Stomach (tissue), 9 donors: ENCODE results near the gene CLDN7. TPM values are rescaled to one million over a fixed set of nuclear protein-coding genes. Genes with fewer than 3 reads are reported as not detected.

Source experiments
- DNase-seq, 2 donors: peaks; one replicate each; pipeline versions ENCODE4 v3.0.0 to v3.0.0-alpha.2; 2013 to 2019
- H3K27ac ChIP-seq, 5 donors: fragments of 200-600 bp in 4 of 5; sonication (generic) in 4 of 5; one replicate each; pipeline ENCODE4 v1.5.1; 2013 to 2019; ENCODE audit warnings: mild to moderate bottlenecking in 1 of 5, moderate library complexity in 1 of 5
- H3K27me3 ChIP-seq, 3 donors: fragments of 200-600 bp; sonication (generic); one replicate each; pipeline ENCODE4 v1.5.1; 2017 to 2019; ENCODE audit warnings: mixed run types in 1 of 3
- H3K36me3 ChIP-seq, 4 donors: fragments of 200-600 bp; sonication (generic); 1 replicate in 3 of 4; 2 replicates in 1 of 4; pipeline ENCODE4 v1.5.1; 2016 to 2019
- H3K4me1 ChIP-seq, 4 donors: fragments of 200-600 bp; sonication (generic); one replicate each; pipeline ENCODE4 v1.5.1; 2016 to 2019
- H3K4me3 ChIP-seq, 4 donors: fragments of 200-600 bp; sonication (generic) in 3 of 4; one replicate each; pipeline ENCODE4 v1.5.1; 2016 to 2019; ENCODE audit warnings: mild to moderate bottlenecking in 1 of 4
- H3K9me3 ChIP-seq, 4 donors: fragments of 200-600 bp; sonication (generic); one replicate each; pipeline ENCODE4 v1.5.1; 2016 to 2019
- EP300 ChIP-seq: sonication (generic); formaldehyde crosslinking; IDR thresholded peaks from one replicate; pipeline ENCODE4 v1.6.1; 2017; ENCODE audit warnings: antibody characterized with exemption
- POLR2A ChIP-seq, 4 donors: fragments of 450-650 bp; IDR thresholded peaks; one replicate each; pipeline ENCODE4 v1.6.1; 2016; ENCODE audit warnings: antibody characterized with exemption in 4 of 4, control low read depth in 2 of 4, mild to moderate bottlenecking in 1 of 4, moderate library complexity in 1 of 4
- POLR2AphosphoS5 ChIP-seq, 3 donors: sonication (generic); formaldehyde crosslinking; IDR thresholded peaks; one replicate each; pipeline ENCODE4 v1.6.1; 2016; ENCODE audit warnings: antibody characterized with exemption in 3 of 3
- WGBS, 5 donors: extraction: QIAGEN DNeasy Blood & Tissue Kit in 3 of 5; methylation state at CpG; one replicate each; pipeline versions ENCODE4 v1.1.5 to v1.1.7; 2013 to 2018; 5-methylcytosine and 5-hydroxymethylcytosine counted together
- intact Hi-C: fragments of 100-400 bp; cut with DNase I; formaldehyde crosslinking; loops from one replicate; pipeline ENCODE4 v1.15.1; 2023; ENCODE audit warnings: low total_unique reads
- polyA plus RNA-seq, 3 donors: library from polyadenylated mRNA; stranded (reverse); fragments of 200-250 nt; gene quantifications; one replicate each; pipeline ENCODE4 v1.2.3, GENCODE V29; 2013
- total RNA-seq, 5 donors: library from RNA; depleted of rRNA; stranded (reverse); fragments of >200 nt; gene quantifications; one replicate each; pipeline versions ENCODE4 v1.1.0 to v1.2.3, GENCODE V29; 2014 to 2016
- TF ChIP-seq, protein P1 (sequence below), 7 experiments: fragments of 450-650 bp in 4 of 7; fragments of 200-600 bp in 3 of 7; sonication (generic) in 3 of 7; IDR thresholded peaks; one replicate each; pipeline ENCODE4 v1.5.1; 2016 to 2019; ENCODE audit warnings: antibody characterized with exemption in 7 of 7, control low read depth in 2 of 7, mild to moderate bottlenecking in 1 of 7
- donor health status: healthy with polysubstance abuse.
- donor health status: Bipolar disorder and iron deficiency.
- donor health status: healthy.

The CLDN7 gene
- total and polyA plus RNA-seq, 8 donors = 1.8 to 829 (median 13.7) TPM

DNA sequence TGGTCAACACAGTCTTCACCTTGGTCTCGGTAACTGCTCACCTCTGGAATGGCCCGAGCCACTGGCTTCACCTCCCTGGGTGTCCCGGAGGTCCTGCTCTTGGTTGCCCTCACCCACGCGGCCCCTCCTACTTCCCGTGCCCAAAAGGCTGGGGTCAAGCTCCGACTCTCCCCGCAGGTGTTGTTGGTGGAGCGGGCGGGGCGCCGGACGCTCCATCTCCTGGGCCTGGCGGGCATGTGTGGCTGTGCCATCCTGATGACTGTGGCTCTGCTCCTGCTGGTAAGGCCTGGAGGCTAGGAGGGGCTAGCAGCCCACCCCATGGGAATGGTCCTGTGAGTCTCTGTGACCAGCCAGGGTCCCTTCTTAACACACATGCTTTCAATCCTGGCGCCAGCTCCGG is 22.6 kb upstream of the CLDN7 start:
- Histone ChIP-seq H3K9me3 (no peaks in the 10 kb centered on the region), H3K4me3 (no peak overlapping the region), H3K27ac (no peak overlapping the region), H3K27me3 (peaks cover 0 to 56% (median 16%) of the 10 kb centered on the region in 3 donors), H3K4me1 (peaks cover 20 to 43% (median 35%) of the 10 kb centered on the region in 4 donors), H3K36me3 (peaks cover 0 to 21% (median 4%) of the 10 kb centered on the region in 4 donors)
- no peak for TF ChIP-seq POLR2A (IDR thresholded peaks at IDR 0.05)
- intact Hi-C loops = no loop called here
- WGBS, 5 donors = 81 to 93% (median 88%) methylated on average over 4 to 16 of the region's 16 CpGs
- no peak for DNase-seq

DNA sequence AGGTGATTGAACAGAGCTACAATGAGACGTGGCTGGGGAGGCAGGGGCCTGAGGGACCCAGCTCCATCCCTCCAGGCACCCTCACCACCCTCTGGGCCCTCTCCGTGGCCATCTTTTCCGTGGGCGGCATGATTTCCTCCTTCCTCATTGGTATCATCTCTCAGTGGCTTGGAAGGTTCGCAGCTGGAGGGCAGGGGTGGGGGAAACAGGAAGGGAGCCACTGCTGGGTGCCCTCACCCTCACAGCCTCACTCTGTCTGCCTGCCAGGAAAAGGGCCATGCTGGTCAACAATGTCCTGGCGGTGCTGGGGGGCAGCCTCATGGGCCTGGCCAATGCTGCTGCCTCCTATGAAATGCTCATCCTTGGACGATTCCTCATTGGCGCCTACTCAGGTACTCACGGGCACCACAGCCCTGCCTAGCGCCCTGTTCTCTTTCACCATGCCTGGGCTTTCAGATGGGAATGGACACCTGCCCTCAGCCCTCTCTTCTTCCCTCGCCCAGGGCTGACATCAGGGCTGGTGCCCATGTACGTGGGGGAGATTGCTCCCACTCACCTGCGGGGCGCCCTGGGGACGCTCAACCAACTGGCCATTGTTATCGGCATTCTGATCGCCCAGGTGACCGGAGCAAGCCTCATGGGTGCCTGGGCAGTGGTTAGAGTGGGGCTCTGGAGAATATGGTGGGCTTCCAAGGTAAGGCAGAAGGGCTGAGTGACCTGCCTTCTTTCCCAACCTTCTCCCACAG is 21.4 kb upstream of the CLDN7 start:
- intact Hi-C loops = no loop called here
- H3K27ac ChIP-seq = peak overlapping the region in 3 of 5 donors; percentile 37 to 92 (median 83)
- no peaks in the 10 kb centered on the region for H3K9me3 ChIP-seq
- peaks cover 0 to 21% (median 4%) of the 10 kb centered on the region in 4 donors for H3K36me3 ChIP-seq
- H3K27me3 ChIP-seq = peaks cover 0 to 48% (median 16%) of the 10 kb centered on the region in 3 donors
- 79 to 87% (median 85%) methylated on average over 13 to 18 of the region's 18 CpGs for WGBS, 5 donors
- peaks cover 20 to 43% (median 35%) of the 10 kb centered on the region in 4 donors for H3K4me1 ChIP-seq
- DNase-seq = no peak
- TF ChIP-seq, protein P1, sequence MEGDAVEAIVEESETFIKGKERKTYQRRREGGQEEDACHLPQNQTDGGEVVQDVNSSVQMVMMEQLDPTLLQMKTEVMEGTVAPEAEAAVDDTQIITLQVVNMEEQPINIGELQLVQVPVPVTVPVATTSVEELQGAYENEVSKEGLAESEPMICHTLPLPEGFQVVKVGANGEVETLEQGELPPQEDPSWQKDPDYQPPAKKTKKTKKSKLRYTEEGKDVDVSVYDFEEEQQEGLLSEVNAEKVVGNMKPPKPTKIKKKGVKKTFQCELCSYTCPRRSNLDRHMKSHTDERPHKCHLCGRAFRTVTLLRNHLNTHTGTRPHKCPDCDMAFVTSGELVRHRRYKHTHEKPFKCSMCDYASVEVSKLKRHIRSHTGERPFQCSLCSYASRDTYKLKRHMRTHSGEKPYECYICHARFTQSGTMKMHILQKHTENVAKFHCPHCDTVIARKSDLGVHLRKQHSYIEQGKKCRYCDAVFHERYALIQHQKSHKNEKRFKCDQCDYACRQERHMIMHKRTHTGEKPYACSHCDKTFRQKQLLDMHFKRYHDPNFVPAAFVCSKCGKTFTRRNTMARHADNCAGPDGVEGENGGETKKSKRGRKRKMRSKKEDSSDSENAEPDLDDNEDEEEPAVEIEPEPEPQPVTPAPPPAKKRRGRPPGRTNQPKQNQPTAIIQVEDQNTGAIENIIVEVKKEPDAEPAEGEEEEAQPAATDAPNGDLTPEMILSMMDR (IDR thresholded peaks at IDR 0.05) = no peak
- TF ChIP-seq EP300 (no peak), POLR2A (IDR thresholded peaks at IDR 0.05) (no peak), POLR2AphosphoS5 (IDR thresholded peaks at IDR 0.05) (no peak)
- H3K4me3 ChIP-seq = peak overlapping the region in 3 of 4 donors; percentile 43 to 60 (median 52)

DNA sequence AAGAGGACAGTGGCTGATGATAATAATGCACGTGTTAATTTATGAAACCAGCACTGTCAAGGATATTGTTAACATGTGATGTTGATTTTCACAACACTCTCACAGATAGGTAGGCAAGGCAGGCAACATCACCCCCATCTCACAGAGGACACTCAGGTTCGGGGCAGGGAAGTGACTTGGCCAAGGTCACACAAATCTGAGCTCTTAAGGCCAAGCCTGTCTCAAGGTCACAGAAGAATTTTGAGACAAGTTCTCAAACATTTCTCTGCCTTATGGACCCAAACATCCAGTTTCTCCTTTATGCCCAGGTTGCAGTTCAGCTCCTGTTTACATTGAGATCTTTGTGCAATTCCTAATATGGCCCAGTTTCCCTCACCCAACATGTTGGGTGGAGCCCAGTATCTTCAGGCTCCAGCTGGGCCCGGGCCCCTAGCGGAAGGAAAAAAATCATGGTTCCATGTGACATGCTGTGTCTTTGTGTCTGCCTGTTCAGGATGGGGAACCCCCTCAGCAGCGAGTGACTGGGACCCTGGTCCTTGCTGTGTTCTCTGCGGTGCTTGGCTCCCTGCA is 20.6 kb upstream of the CLDN7 start:
- H3K27ac ChIP-seq = peak overlapping the region in 4 of 5 donors; percentile 81 to 92 (median 84)
- peak overlapping the region; percentile 43 to 60 (median 54) for H3K4me3 ChIP-seq
- 28 to 55% (median 52%) methylated on average over 4 to 6 of the region's 6 CpGs for WGBS, 5 donors

DNA sequence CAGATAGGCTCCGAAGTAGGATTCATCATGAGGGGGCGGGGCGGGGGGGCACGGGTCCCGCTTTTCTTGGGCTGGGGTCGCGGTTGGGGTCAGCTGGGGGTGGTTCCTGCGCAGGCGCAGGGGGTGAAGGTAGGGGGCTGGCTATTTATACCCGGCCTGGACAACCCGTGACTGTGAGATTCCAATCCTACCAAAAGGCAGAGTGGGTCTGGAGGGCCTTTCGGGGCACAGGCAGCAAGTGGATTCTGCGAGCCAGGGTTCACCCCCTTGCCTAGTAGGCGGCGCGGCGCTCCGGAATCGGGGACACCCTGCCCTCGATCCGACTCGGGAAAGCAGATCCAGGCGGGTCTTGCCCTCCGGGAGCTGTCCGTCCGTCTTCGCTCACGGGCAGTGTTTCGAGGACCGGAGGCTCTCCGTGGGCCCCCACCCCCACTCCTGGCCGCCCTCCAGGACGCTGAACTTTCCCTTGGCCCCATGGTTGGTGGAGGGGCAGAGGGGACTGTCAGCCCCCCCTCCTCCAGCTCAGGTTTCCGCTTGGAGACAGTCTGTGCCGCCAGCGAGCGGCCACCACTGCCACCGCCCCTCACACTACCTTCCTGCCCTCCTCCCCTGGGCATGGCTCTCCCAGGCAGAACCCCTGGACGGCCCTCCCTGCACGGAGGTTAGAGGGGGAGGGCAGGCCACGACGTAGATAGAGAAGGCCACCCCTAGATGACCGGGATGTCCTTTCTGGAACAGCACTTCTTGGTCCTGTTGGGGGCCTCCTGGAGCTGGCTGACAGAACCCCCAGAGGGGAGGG is 19.9 kb upstream of the CLDN7 start:
- Histone ChIP-seq H3K9me3 (no peaks in the 10 kb centered on the region), H3K27me3 (peaks cover 0 to 39% (median 16%) of the 10 kb centered on the region in 3 donors), H3K4me1 (peaks cover 20 to 43% (median 35%) of the 10 kb centered on the region in 4 donors), H3K4me3 (peak overlapping the region; percentile 43 to 60 (median 54)), H3K27ac (peak overlapping the region; percentile 40 to 92 (median 83)), H3K36me3 (peaks cover 0 to 21% (median 4%) of the 10 kb centered on the region in 4 donors)
- intact Hi-C loops = no loop called here
- 3 to 12% (median 5%) methylated on average over 31 to 43 of the region's 43 CpGs for WGBS, 5 donors
- peak in 1 of 2 donors; percentile 67 for DNase-seq
- no peak for TF ChIP-seq POLR2AphosphoS5 (IDR thresholded peaks at IDR 0.05)
- TF ChIP-seq POLR2A (IDR thresholded peaks at IDR 0.05) = no peak
- TF ChIP-seq, protein P1 (IDR thresholded peaks at IDR 0.05) = no peak
- TF ChIP-seq EP300 = no peak

More for the DNA sequence above, 20.6 kb upstream of the CLDN7 start:
- Histone ChIP-seq H3K4me1 (peaks cover 20 to 43% (median 35%) of the 10 kb centered on the region in 4 donors), H3K9me3 (no peaks in the 10 kb centered on the region), H3K36me3 (peaks cover 0 to 21% (median 4%) of the 10 kb centered on the region in 4 donors), H3K27me3 (peaks cover 0 to 40% (median 16%) of the 10 kb centered on the region in 3 donors)
- intact Hi-C loops = no loop called here
- peak in 1 of 3 donors; percentile 27 for TF ChIP-seq POLR2AphosphoS5 (IDR thresholded peaks at IDR 0.05)
- no peak for TF ChIP-seq EP300
- DNase-seq = peak in 1 of 2 donors; percentile 42
